Stimulated activated memory B cell treated with anti-CD40 and anti-IgM and Interleukin-4, amounts not matched to agents 10 μg/mL and 1 μg/mL and 100 μg/mL, for 72 hours (primary cell): ENCODE results near the gene GFPT2.
A peak's percentile ranks its signal among the peaks of the same experiment; 100 is the strongest.

Experiments
- ATAC-seq: fragments of 150-1000 bp; cut with Tn5 transposase; 2 replicates; pipeline ENCODE4 v1.10.0; 2021
- H3K27ac Mint-ChIP-seq: one replicate; pipeline ENCODE4 v1.8.0; 2022; ENCODE audit warnings: mild to moderate bottlenecking, mixed read lengths
- H3K27me3 Mint-ChIP-seq: one replicate; pipeline ENCODE4 v1.8.0; 2022; ENCODE audit warnings: mixed read lengths
- H3K36me3 Mint-ChIP-seq: one replicate; pipeline ENCODE4 v1.8.0; 2022; ENCODE audit warnings: mixed read lengths
- H3K4me1 Mint-ChIP-seq: one replicate; pipeline ENCODE4 v1.8.0; 2022; ENCODE audit warnings: mixed read lengths
- H3K4me3 Mint-ChIP-seq: one replicate; pipeline ENCODE4 v1.8.0; 2022; ENCODE audit warnings: mild to moderate bottlenecking, moderate library complexity, mixed read lengths
- H3K9me3 Mint-ChIP-seq: one replicate; pipeline ENCODE4 v1.8.0; 2022; ENCODE audit warnings: mixed read lengths

The GFPT2 gene

GRCh38 chr5:180367991-180368390 is 14.9 kb upstream of the GFPT2 start:
- Mint-ChIP-seq H3K9me3 (no peaks in the 10 kb centered on the region), H3K27me3 (peaks cover 20% of the 10 kb centered on the region)

GRCh38 chr5:180367300-180367699 is 14.2 kb upstream of the GFPT2 start:
- peaks cover 18% of the 10 kb centered on the region for H3K27me3 Mint-ChIP-seq
- H3K4me1 Mint-ChIP-seq: no peaks in the 10 kb centered on the region
- H3K36me3 Mint-ChIP-seq: no peaks in the 10 kb centered on the region
- no peak for ATAC-seq
- no peak overlapping the region for H3K27ac Mint-ChIP-seq
- no peaks in the 10 kb centered on the region for H3K9me3 Mint-ChIP-seq
- no peak overlapping the region for H3K4me3 Mint-ChIP-seq

More at GRCh38 chr5:180367991-180368390, 14.9 kb upstream of the GFPT2 start:
- no peak for ATAC-seq
- H3K4me1 Mint-ChIP-seq: no peaks in the 10 kb centered on the region
- H3K27ac Mint-ChIP-seq: no peak overlapping the region
- H3K36me3 Mint-ChIP-seq: no peaks in the 10 kb centered on the region
- H3K4me3 Mint-ChIP-seq: no peak overlapping the region

DNA sequence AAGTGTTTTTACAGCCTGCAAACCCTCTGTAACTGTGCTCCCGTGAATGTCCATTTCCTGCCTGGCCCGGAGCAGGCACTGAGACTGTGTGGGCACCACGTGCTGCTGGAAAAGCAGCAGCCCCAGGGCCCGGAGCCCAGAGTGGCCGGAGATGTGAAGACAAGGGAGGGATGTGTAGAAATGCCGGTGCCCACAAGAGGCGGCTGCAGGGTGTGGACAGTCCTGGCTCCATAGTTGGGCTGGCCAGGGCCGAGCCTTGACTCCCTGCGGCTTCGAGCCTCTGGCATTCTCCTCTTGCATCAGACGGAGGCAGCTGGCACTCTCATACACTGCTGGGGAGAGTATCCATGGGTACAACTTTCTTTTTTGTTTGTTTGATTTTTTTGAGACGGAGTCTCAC is 13.2 kb upstream of the GFPT2 start:
- no peaks in the 10 kb centered on the region for H3K36me3 Mint-ChIP-seq
- no peaks in the 10 kb centered on the region for H3K9me3 Mint-ChIP-seq
- no peak overlapping the region for H3K4me3 Mint-ChIP-seq
- ATAC-seq: no peak
- peaks cover 18% of the 10 kb centered on the region for H3K27me3 Mint-ChIP-seq
- H3K27ac Mint-ChIP-seq: no peak overlapping the region
- H3K4me1 Mint-ChIP-seq: no peaks in the 10 kb centered on the region

- Mint-ChIP-seq H3K36me3 (no peaks in the 10 kb centered on the region), H3K4me1 (no peaks in the 10 kb centered on the region), H3K27ac (no peak overlapping the region), H3K9me3 (no peaks in the 10 kb centered on the region), H3K27me3 (peaks cover 15% of the 10 kb centered on the region), H3K4me3 (no peak overlapping the region)
- no peak for ATAC-seq
Observed at GRCh38 chr5:180365829-180366228, 12.7 kb upstream of the GFPT2 start.

DNA sequence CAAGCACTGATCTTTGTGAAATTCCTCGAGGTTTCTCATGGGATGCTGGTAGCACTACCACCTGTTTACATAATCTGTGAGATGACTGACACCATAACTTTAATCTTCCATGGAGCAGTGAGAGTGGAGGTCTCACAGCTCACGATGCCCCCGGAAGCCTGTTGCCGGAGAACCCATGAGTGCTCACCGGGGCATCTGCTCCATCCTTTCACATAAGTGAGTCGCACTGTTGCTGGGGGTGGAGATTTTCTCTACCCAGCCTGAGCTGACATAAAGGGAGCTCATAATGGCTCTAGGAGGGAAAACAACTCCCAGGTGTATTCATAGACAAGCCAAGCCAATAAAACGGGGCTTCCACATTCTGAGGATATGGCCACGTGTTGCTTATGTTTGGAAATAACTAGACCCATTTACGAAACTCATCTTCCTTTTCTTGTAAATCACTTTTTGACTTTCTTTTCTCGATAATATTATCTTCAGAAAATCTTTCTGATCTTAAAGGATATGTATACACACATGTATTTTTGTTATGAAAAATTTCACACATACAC is 11.2 kb upstream of the GFPT2 start:
- Mint-ChIP-seq H3K4me1 (no peaks in the 10 kb centered on the region), H3K36me3 (no peaks in the 10 kb centered on the region), H3K27me3 (peaks cover under 1% of the 10 kb centered on the region), H3K9me3 (no peaks in the 10 kb centered on the region), H3K4me3 (no peak overlapping the region), H3K27ac (no peak overlapping the region)
- no peak for ATAC-seq

DNA sequence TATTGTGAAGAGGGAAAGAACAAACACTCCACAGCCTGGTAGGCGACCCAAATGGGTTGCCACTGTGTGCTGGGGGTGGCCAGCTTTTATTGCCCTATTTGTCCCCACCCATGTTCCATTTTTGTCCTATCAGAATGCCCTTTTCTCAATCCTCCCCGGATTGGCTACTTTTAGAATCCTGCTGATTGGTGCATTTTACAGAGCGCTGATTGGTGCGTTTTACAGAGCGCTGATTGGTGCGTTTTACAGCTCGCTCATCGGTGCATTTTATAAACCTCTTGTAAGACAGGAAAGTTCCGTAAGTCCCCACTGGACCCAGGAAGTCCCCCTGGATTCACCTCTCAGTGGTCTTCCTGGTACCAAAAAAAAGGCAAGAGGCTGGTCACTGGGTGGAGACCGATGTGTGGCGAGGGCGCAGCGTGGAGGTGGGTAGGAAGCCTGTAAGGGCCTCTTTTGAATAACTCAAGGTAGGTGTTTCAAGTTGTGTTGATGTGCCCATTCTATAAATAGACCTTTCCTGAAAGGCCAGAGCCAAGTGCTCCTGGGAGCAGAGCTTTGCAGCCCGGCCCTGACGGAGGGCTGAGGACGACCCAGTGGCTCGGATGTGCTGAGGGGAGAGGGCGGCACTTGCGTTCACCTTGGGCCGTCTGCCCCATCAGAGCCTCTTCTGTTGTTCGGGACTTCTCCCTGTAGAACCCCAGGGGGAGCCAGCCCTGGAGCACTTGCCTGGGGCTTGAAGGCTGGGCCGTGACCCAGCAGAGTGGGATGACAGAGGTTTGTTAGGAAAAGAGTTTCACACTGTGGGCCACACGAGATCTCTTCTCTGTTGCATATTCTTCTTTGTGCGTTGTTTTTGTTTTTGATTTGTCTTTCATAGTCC is 7.2 kb upstream of the GFPT2 start:
- H3K4me1 Mint-ChIP-seq: no peaks in the 10 kb centered on the region
- H3K27me3 Mint-ChIP-seq: peaks cover 23% of the 10 kb centered on the region
- peaks cover 5% of the 10 kb centered on the region for H3K9me3 Mint-ChIP-seq
- no peak overlapping the region for H3K27ac Mint-ChIP-seq
- no peaks in the 10 kb centered on the region for H3K36me3 Mint-ChIP-seq
- ATAC-seq: no peak
- H3K4me3 Mint-ChIP-seq: no peak overlapping the region

DNA sequence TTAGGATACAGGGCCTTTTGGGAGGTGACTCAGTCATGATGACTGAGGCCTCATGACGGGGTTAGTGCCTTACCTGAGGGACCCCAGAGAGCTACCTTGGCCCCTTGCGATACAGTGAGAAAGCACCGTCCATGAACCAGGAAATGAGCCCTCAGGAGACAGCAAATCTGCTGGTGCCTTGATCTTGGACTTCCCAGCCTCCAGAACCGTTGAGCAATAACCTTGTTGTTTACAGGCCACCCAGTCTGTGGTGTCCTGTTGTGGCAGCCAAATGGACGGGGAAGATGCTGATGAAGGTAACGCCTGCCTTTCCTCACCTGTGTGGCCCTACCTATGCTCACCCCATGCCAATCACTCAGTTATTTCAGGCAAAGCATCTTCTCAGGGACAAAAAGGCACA is 5.6 kb upstream of the GFPT2 start:
- Mint-ChIP-seq H3K36me3 (no peaks in the 10 kb centered on the region), H3K27me3 (peaks cover 39% of the 10 kb centered on the region), H3K4me3 (no peak overlapping the region), H3K4me1 (peaks cover 7% of the 10 kb centered on the region), H3K27ac (no peak overlapping the region), H3K9me3 (peaks cover 5% of the 10 kb centered on the region)
- no peak for ATAC-seq

- H3K4me1 Mint-ChIP-seq: peaks cover 9% of the 10 kb centered on the region
- H3K4me3 Mint-ChIP-seq: no peak overlapping the region
- peaks cover 5% of the 10 kb centered on the region for H3K9me3 Mint-ChIP-seq
- no peaks in the 10 kb centered on the region for H3K36me3 Mint-ChIP-seq
- H3K27me3 Mint-ChIP-seq: peaks cover 39% of the 10 kb centered on the region
- no peak overlapping the region for H3K27ac Mint-ChIP-seq
- no peak for ATAC-seq
Observed at GRCh38 chr5:180358179-180358578, 5.0 kb upstream of the GFPT2 start.

DNA sequence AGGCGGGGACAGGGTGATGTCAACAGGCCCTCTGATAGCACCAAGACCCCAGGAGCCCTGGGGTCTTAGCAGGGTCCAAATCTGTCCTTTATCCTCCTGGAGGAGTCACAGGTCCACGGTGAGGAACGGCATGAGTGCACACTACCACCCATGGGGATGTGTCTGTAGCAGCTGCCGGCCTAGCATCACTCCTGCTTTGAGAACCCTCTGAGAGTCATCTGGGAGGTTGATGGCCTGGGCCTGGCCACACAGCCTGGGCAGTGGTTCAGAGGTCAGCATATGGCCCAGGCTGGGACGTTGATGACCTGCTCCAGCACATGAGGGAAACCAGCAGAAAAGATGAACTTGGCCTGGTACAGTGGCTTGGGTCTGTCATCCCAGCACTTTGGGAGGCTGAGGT is 1.8 kb upstream of the GFPT2 start:
- H3K4me1 Mint-ChIP-seq: peaks cover 9% of the 10 kb centered on the region
- no peak overlapping the region for H3K4me3 Mint-ChIP-seq
- ATAC-seq: no peak
- H3K9me3 Mint-ChIP-seq: peaks cover 5% of the 10 kb centered on the region
- no peak overlapping the region for H3K27ac Mint-ChIP-seq
- peaks cover 62% of the 10 kb centered on the region for H3K27me3 Mint-ChIP-seq
- H3K36me3 Mint-ChIP-seq: no peaks in the 10 kb centered on the region

DNA sequence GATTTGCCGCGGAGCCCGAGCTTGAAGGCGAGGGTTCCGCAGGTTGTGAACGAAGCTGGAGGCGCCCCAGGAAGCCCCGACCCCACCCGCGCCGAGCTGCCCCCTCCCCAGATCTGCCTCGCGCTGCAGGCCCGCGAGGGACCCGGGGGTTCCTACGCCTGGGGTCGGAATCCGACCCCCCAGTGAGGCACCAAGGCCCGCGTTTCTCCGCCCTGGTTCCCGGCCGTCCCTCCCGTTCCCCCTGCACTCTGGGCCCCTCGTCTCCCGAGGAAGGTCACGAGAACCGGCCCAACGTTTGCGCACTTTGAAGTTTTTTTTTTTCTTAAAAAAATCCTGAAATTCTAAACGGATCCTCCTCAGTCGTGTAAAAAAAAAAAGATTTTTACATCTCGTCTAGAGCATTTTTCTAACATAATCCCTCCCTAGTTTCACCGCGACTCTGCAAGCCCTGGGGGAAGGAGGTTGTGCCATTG is 880 bp upstream of the GFPT2 start:
- no peak for ATAC-seq
- Mint-ChIP-seq H3K4me1 (peaks cover 9% of the 10 kb centered on the region), H3K27me3 (peaks cover 63% of the 10 kb centered on the region), H3K4me3 (peak overlapping the region; percentile 74), H3K36me3 (no peaks in the 10 kb centered on the region), H3K27ac (no peak overlapping the region), H3K9me3 (peaks cover 5% of the 10 kb centered on the region)

DNA sequence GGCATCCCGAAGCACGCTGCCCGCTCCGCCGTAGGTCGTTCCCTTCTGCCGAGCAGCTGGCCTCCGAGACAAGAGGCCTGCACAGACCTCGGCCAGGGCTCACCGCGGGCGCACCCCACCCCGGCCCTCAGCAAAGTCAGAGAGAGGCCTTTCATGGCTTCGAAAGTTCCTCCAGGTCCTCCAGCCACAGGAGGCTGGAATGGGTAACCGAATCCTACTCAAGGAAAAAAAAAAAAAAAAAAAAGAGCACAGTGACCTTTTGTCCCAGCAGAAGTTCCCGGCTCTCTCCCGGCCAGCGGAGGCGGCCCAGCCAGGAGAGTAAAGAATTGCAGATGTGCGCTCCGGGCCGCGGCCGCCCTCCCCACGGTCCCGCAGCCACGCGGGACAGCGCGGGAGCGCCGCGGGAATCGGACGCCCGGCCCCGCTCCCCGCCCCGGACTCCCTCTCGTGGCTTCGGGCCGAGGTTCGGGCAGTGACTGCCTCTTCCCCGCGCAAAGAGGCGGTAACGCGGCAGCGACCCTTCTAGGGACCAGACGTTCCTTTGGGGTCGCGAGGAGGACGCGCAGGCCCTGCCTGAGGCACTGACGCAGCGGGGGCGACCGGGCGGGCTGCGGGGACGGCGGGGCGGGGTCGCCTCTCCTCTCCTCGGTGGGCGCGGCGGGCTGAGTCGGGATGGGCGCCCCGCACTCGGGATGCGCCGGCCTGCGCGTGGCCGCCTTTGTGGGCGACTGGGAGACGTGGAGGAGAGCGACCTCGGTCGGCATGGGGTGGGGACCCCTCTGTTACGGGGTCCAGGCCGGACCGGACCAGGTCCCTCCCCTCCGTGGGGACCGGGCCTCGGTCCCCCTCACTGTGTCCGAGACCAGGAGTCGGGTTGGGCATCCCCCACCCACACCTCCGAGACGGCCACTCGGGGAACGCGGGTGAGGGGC is 754 bp downstream of the GFPT2 start:
- Mint-ChIP-seq H3K36me3 (no peaks in the 10 kb centered on the region), H3K9me3 (no peaks in the 10 kb centered on the region), H3K4me1 (peaks cover 9% of the 10 kb centered on the region), H3K27ac (no peak overlapping the region), H3K27me3 (peaks cover 74% of the 10 kb centered on the region), H3K4me3 (peak overlapping the region; percentile 59)
- ATAC-seq: peak; percentile 18

- Mint-ChIP-seq H3K36me3 (no peaks in the 10 kb centered on the region), H3K9me3 (no peaks in the 10 kb centered on the region), H3K4me1 (peaks cover 9% of the 10 kb centered on the region), H3K27me3 (peaks cover 74% of the 10 kb centered on the region), H3K27ac (no peak overlapping the region), H3K4me3 (no peak overlapping the region)
- ATAC-seq: no peak
Observed at GRCh38 chr5:180350711-180351465, 2.2 kb downstream of the GFPT2 start.

DNA sequence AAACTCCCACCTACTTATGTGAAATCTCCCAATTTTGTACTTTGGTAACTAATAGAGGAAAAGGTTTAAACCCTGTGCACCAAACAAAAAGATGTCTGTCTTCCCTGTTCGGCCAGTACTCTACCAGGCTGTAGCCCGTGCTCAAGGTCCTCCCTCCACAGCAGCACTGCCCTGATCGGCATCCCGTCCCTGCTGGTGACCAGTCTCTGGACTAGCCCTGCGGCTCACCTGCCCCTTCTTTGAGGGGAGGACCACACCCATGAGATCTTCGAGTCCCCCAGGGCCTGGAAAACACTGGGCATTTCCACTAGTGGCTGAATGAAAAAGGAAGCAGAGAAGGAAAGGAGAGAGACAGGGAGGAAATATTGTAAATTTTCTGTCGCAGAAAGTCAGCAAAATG is 2.8 kb downstream of the GFPT2 start:
- no peaks in the 10 kb centered on the region for H3K36me3 Mint-ChIP-seq

GRCh38 chr5:180349391-180349790 is 3.7 kb downstream of the GFPT2 start:
- Mint-ChIP-seq H3K4me1 (peaks cover 9% of the 10 kb centered on the region), H3K36me3 (no peaks in the 10 kb centered on the region), H3K27ac (no peak overlapping the region), H3K4me3 (no peak overlapping the region), H3K9me3 (no peaks in the 10 kb centered on the region), H3K27me3 (peaks cover 67% of the 10 kb centered on the region)
- ATAC-seq: no peak

More for the DNA sequence above, 2.8 kb downstream of the GFPT2 start:
- H3K9me3 Mint-ChIP-seq: no peaks in the 10 kb centered on the region
- peaks cover 74% of the 10 kb centered on the region for H3K27me3 Mint-ChIP-seq
- H3K4me3 Mint-ChIP-seq: no peak overlapping the region
- H3K4me1 Mint-ChIP-seq: peaks cover 9% of the 10 kb centered on the region
- ATAC-seq: no peak
- H3K27ac Mint-ChIP-seq: no peak overlapping the region

DNA sequence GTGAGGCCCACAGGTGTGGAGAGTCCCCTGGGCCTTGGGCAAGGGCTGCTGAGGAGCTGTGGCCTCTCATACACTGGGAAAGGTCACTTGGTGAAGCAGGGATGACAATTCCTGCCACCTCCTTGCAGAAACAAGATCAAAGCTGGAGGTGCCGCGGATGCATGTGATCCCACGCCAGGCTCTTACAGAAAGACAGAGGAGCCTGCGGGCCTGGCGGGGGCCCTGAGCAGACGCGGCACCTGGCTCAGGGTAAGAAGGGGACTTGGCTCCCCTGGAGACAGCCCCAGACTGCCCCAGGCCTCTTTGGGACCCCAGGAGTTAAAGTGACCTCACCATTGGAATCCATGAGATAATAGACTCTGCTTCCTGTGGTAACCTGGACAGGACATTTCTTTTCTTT is 4.8 kb downstream of the GFPT2 start:
- ATAC-seq: no peak
- H3K27me3 Mint-ChIP-seq: peaks cover 60% of the 10 kb centered on the region
- H3K27ac Mint-ChIP-seq: no peak overlapping the region
- H3K9me3 Mint-ChIP-seq: no peaks in the 10 kb centered on the region
- H3K36me3 Mint-ChIP-seq: no peaks in the 10 kb centered on the region
- no peaks in the 10 kb centered on the region for H3K4me1 Mint-ChIP-seq
- H3K4me3 Mint-ChIP-seq: no peak overlapping the region
